Activated gamma-delta T cell treated with Interleukin-2 at 50 U/mL for 16 hours (primary cell): ENCODE measurements around the gene ZSCAN29.
"Not testable (repeated sequence)": the region's sequence is repeated elsewhere in the genome, so short reads cannot be mapped to it uniquely, and the experiment has no call there.

Experiments used
- DNase-seq: peaks from one replicate; pipeline ENCODE4 v3.0.0-alpha.2; 2020

Gene ZSCAN29

GRCh38 chr15:43370975-43371974 is at the start of gene ZSCAN29, which contains the start of gene TUBGCP4:
TSS of gene ZSCAN29 (minus strand) at chr15:43371043. CDS start at chr15:43369913, 1,130 bp downstream.
TSS of gene TUBGCP4 (plus strand) at chr15:43371101. CDS start at chr15:43371355, 254 bp downstream.
- peak; percentile 70 for DNase-seq

- DNase-seq: no peak
Measured at GRCh38 chr15:43420435-43420834, 49.6 kb upstream of the ZSCAN29 start.

DNA sequence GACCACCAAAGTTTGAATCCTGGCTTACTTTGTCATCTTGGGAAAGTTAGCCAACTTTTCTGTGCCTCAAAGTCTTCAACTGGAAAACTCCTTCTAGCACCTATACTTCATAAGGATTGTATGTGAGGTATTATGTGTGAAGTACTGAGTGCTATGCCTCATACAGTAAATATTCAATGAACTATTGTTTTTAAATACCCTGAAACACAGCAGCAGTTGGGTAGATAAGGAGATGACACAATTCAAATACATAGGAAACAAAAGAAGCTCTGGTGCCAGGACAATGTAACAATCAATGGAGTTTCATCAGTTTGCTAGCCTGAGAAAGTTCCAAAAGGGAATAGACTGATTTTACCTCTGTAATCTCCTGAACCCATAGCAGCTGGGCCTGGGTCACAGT is 43.4 kb upstream of the ZSCAN29 start:
- DNase-seq: no peak

GRCh38 chr15:43412096-43412495 is 41.3 kb upstream of the ZSCAN29 start:
- DNase-seq: no peak

DNA sequence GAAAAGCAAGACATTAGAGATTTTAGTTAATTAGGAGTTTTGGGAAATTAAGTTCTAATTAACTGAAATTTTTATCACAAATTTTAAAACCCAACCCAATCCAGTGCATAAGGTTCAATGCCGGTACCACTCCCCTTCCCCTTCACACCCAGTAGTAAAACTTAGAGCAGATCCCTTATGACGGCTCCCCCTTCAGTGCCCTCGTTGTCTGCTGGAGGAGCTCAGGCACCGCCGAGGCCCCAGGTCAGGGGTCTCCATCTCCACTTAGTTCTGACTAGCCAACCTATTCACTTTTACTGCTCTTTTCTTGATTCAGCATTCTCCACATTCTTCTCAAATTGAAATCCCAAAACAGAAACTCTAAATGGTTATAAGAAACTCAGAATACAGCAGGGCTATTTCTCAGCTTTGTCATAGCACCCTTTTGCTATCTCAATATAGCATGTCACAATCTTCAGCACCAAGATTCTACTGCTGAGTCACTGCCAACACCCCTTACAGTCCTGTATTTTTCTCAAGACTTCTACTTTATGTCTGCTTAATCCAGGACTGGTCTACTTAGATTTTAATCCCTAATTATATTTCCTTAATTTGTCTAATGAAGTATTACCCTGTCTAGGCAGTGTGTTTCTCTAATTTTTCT is 39.9 kb upstream of the ZSCAN29 start:
- DNase-seq: no peak

DNA sequence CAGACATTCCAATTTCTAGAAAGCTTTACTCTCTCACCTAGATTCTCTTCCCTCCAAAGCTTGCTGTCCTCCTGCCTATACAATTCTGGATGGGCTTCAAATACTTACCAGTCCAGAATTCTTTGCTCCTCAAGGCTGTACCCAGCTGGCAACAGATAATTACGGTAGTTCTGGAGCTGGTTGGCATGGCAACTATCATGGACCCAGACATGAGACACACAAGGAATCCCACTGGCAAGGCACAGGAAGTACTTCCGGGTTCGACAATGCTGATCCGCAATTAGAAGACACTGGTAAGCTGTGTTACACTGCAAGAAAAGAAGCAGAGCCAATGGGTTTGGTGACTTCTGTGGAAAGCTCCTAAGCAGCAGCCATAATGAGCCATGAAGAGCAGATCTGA is 37.9 kb upstream of the ZSCAN29 start:
- no peak for DNase-seq

- no peak for DNase-seq
Measured at GRCh38 chr15:43406808-43407207, 36.0 kb upstream of the ZSCAN29 start.

- no peak for DNase-seq
Measured at GRCh38 chr15:43406189-43406588, 35.3 kb upstream of the ZSCAN29 start.

- DNase-seq: no peak
Measured at GRCh38 chr15:43404130-43404529, 33.3 kb upstream of the ZSCAN29 start.

- DNase-seq: no peak
Measured at GRCh38 chr15:43403616-43404015, 32.8 kb upstream of the ZSCAN29 start.

GRCh38 chr15:43402255-43402654 is 31.4 kb upstream of the ZSCAN29 start:
- DNase-seq: no peak

DNA sequence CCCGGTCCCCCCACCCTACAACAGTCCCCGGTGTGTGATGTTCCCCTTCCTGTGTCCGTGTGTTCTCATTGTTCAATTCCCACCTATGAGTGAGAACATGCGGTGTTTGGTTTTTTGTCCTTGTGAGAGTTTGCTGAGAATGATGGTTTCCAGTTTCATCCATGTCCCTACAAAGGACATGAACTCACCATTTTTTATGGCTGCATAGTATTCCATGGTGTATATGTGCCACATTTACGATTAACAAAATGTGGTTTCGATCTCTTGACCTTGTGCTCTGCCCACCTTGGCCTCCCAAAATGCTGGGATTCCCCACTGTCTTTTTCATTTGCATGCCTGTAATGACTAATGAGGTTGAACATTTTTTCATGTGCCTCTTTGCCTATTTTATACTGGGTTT is 22.7 kb upstream of the ZSCAN29 start:
- not testable (repeated sequence) for DNase-seq

GRCh38 chr15:43390723-43391122 is 19.9 kb upstream of the ZSCAN29 start:
- no peak for DNase-seq

GRCh38 chr15:43383070-43383469 is 12.2 kb upstream of the ZSCAN29 start:
- no peak for DNase-seq

GRCh38 chr15:43382310-43382709 is 11.5 kb upstream of the ZSCAN29 start:
- no peak for DNase-seq

- no peak for DNase-seq
Measured at GRCh38 chr15:43378601-43379000, 7.8 kb upstream of the ZSCAN29 start.

DNA sequence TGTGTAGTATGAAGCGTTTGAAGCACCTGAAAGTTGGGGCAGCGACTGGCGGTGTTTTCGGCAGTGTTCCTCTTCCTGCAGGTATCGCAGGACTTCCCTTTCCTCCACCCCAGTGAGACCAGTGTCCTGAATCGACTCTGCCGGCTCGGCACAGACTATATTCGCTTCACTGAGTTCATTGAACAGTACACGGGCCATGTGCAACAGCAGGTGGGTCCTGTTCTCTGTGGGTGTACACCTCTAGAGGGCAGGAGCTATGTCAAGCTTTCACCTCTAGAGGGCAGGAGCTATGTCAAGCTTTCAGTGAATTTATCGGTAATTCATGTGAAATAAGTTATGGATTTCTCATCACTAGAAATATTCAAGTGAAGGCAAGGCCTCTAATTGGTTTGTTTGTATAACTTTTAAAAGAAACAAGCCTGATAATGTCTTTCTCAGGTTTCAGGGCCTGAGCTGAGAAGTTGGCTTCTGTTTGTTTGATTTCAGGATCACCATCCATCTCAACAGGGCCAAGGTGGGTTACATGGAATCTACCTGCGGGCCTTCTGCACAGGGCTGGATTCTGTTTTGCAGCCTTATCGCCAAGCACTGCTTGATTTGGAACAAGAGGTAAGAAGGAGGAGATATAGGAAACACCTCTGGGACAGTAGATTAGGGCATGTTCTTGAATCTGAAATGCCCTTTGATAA is 5.3 kb upstream of the ZSCAN29 start:
- peak; percentile 20 for DNase-seq

DNA sequence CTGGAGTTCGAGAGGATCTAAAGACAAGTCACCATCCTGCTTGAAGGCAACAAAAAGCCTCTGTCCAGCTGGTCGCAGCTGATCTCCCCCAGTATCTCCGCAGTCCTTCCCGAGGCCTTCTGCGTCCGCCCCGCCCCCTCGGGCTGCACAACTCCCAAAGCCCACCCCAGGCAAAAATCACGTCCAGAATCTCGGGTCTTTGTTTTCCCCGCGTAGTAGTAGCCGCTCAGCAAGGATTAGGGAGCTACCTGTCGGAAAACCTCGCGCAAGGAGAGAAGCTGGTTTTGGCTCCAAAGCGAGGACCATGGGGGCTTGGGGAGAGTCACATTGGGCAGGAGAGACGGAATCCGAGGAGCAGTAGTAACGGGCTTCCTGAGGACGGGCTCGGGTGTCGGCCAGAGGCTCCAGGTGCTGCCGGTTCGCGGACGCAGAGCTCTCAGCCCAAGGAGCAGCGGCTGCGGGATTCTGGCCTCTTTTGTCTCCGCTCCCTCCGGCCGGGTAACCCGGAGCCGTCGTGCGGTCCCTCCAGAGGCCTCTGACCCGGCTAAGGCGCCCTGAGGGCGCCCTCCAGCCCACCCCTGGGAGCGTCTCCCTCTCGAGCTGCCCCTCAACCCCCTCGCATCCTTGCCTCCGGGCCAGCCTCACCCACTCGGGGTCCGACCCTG is 401 bp downstream of the ZSCAN29 start:
- DNase-seq: no peak

DNA sequence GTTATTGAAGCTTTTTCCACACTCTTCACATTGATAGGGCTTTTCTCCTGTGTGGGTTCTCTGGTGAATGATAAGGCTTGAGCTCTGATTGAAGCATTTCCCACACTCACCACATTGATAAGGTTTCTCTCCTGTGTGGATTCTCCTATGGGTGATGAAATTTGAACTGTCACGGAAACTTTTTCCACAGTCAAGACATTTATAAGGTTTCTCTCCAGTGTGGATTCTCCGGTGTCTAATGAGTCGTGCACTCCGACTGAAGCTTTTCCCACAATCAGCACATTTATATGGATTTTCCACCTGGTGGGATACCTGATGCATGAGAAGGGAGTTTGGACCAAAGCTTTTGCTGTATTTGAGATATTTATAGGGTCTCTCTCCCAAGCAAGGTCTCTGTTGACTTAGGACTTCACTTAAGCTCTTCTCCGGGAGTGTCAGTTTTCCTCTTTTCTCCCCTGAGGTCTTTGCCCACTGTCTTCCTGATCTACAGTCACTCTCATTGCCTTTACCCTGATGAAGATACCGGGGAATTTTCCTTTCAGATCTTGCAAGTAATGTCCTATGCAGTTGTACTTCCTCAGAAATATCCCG is 9.4 kb downstream of the ZSCAN29 start:
- DNase-seq: no peak

- DNase-seq: no peak
Measured at GRCh38 chr15:43360821-43361220, 10.0 kb downstream of the ZSCAN29 start.

GRCh38 chr15:43352693-43353382 is 18.0 kb downstream of the ZSCAN29 start:
- no peak for DNase-seq

- no peak for DNase-seq
Measured at GRCh38 chr15:43347114-43347513, 23.7 kb downstream of the ZSCAN29 start.
